Lower leg skin (tissue), 4 donors: ENCODE results near the gene FLT1. TPM values are rescaled to one million over a fixed set of nuclear protein-coding genes. Genes with fewer than 3 reads are reported as not detected.

Source experiments
- DNase-seq, 2 donors: peaks; one replicate each; pipeline ENCODE4 v3.0.0-alpha.2; 2019; ENCODE audit warnings: low spot score in 2 of 2
- H3K4me3 ChIP-seq: fragments of 200-600 bp; sonication (generic); 2 replicates; pipeline ENCODE4 v1.5.1; 2017; ENCODE audit warnings: mild to moderate bottlenecking, low read depth; ENCODE audit not compliant: poor library complexity, severe bottlenecking
- POLR2A ChIP-seq, 2 donors: fragments of 450-650 bp; IDR thresholded peaks; one replicate each; pipeline ENCODE4 v1.6.1; 2016 to 2017; ENCODE audit warnings: antibody characterized with exemption in 2 of 2, mild to moderate bottlenecking in 1 of 2, moderate library complexity in 1 of 2
- WGBS, 2 donors: methylation state at CpG; one replicate each; pipeline ENCODE4 v1.1.5; 2018; 5-methylcytosine and 5-hydroxymethylcytosine counted together
- intact Hi-C: fragments of 100-400 bp; cut with DNase I; formaldehyde crosslinking; loops from one replicate; pipeline ENCODE4 v1.15.0; 2023; ENCODE audit warnings: low total_unique reads
- total RNA-seq, 4 donors: library from RNA; depleted of rRNA; stranded (reverse); fragments of >200 nt; gene quantifications; one replicate each; pipeline ENCODE4 v1.1.0, GENCODE V29; 2016
- TF ChIP-seq, protein P1 (sequence below), 3 donors: fragments of 450-650 bp; IDR thresholded peaks; one replicate each; pipeline ENCODE4 v1.5.1; 2016; ENCODE audit warnings: antibody characterized with exemption in 3 of 3, mild to moderate bottlenecking in 3 of 3, moderate library complexity in 2 of 3

Gene FLT1
- total RNA-seq, 4 donors from 2014 or later = 5.3 to 16.3 (median 9.7) TPM

- H3K4me3 ChIP-seq = no peak overlapping the region
- TF ChIP-seq POLR2A (IDR thresholded peaks at IDR 0.05) = no peak
- TF ChIP-seq, protein P1, sequence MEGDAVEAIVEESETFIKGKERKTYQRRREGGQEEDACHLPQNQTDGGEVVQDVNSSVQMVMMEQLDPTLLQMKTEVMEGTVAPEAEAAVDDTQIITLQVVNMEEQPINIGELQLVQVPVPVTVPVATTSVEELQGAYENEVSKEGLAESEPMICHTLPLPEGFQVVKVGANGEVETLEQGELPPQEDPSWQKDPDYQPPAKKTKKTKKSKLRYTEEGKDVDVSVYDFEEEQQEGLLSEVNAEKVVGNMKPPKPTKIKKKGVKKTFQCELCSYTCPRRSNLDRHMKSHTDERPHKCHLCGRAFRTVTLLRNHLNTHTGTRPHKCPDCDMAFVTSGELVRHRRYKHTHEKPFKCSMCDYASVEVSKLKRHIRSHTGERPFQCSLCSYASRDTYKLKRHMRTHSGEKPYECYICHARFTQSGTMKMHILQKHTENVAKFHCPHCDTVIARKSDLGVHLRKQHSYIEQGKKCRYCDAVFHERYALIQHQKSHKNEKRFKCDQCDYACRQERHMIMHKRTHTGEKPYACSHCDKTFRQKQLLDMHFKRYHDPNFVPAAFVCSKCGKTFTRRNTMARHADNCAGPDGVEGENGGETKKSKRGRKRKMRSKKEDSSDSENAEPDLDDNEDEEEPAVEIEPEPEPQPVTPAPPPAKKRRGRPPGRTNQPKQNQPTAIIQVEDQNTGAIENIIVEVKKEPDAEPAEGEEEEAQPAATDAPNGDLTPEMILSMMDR (IDR thresholded peaks at IDR 0.05) = no peak
- intact Hi-C loops = no loop called here
- WGBS, 2 donors = 58 to 66% methylated on average over 6 of the region's 6 CpGs
- DNase-seq = no peak
These were observed 4.9 kb downstream of the FLT1 start for GRCh38 chr13:28490061-28490460.

GRCh38 chr13:28489524-28489931 lies 5.4 kb downstream of the FLT1 start:
- no peak overlapping the region for H3K4me3 ChIP-seq
- 40 to 51% methylated on average over 5 of the region's 5 CpGs for WGBS, 2 donors
- no peak for TF ChIP-seq POLR2A (IDR thresholded peaks at IDR 0.05)
- TF ChIP-seq, protein P1 (IDR thresholded peaks at IDR 0.05) = no peak

DNA sequence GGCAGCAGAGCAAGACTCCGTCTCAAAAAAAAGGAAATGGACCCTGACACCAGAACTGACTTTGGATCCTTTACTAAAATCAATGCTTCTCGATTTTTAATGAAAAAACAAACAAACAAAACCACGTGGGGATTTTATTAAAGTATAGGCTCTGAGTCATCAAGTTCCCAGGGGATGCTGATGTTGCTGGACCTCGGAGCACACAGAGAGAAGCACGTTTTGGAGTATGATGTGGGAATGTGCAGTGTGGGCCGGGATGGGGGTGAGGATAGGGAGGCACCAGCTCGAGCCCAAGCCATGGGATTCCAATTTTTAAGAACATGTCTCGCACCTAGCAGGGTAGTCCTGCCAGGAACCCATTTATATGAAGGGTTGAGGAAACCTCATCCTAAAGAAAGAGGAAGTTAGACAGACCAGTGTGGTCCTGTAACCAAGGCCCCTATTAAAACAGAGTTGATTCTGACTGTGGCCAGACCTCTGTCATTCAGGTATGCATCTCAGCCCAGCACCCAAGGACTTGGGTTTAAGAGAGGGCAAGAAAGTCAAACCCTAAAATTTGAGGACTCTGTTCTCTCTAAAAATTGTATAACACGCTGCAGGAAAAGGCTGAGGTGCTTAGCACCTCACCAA lies 6.4 kb downstream of the FLT1 start:
- no peak for DNase-seq
- H3K4me3 ChIP-seq = no peak overlapping the region
- intact Hi-C loops = no loop called here
- TF ChIP-seq POLR2A (IDR thresholded peaks at IDR 0.05) = no peak
- TF ChIP-seq, protein P1 (IDR thresholded peaks at IDR 0.05) = no peak
- 74 to 81% methylated on average over 9 of the region's 9 CpGs for WGBS, 2 donors

More at GRCh38 chr13:28489524-28489931, 5.4 kb downstream of the FLT1 start:
- no peak for DNase-seq
- intact Hi-C loops = no loop called here

- no peak overlapping the region for H3K4me3 ChIP-seq
- no peak for DNase-seq
- no peak for TF ChIP-seq POLR2A (IDR thresholded peaks at IDR 0.05)
- TF ChIP-seq, protein P1 (IDR thresholded peaks at IDR 0.05) = no peak
- intact Hi-C loops = no loop called here
- 80 to 86% methylated on average over 10 of the region's 10 CpGs for WGBS, 2 donors
These were observed 8.9 kb downstream of the FLT1 start for GRCh38 chr13:28485996-28486543.

DNA sequence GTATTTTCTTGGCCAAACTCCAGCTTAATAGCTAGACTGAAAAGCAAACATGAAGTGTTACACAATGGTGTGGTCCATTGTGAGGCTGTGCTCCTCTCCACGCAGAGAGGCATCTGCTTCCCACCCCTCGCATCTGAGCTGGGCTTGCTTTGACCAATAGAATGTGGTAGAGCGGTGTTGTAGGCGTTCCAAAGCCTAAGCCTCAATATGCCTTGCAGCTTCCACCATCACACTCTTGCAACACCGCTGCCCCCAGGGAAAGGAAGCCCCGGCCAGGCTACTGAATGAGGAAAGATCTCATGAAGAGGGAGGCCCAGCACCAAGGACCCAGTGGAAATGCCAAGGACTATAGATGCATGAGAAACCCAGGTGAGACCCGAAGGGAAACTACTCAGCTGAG lies 9.4 kb downstream of the FLT1 start:
- intact Hi-C loops = no loop called here
- 90 to 92% methylated on average over 7 of the region's 7 CpGs for WGBS, 2 donors
- no peak for DNase-seq
- H3K4me3 ChIP-seq = no peak overlapping the region
- TF ChIP-seq, protein P1 (IDR thresholded peaks at IDR 0.05) = no peak
- no peak for TF ChIP-seq POLR2A (IDR thresholded peaks at IDR 0.05)

GRCh38 chr13:28485097-28485496 lies 9.8 kb downstream of the FLT1 start:
- TF ChIP-seq, protein P1 (IDR thresholded peaks at IDR 0.05) = no peak
- no peak for TF ChIP-seq POLR2A (IDR thresholded peaks at IDR 0.05)
- H3K4me3 ChIP-seq = no peak overlapping the region
- intact Hi-C loops = no loop called here
- 91% methylated on average over 1 of the region's 1 CpG for WGBS, 2 donors
- no peak for DNase-seq
